ENCODE measurements around the gene MVB12B. TPM values are rescaled to one million over a fixed set of nuclear protein-coding genes. Genes with fewer than 3 reads are reported as not detected.

Gene MVB12B
- total RNA-seq, 4 donors from 2014 or later: 10.2 to 25.7 (median 14.0) TPM

DNA sequence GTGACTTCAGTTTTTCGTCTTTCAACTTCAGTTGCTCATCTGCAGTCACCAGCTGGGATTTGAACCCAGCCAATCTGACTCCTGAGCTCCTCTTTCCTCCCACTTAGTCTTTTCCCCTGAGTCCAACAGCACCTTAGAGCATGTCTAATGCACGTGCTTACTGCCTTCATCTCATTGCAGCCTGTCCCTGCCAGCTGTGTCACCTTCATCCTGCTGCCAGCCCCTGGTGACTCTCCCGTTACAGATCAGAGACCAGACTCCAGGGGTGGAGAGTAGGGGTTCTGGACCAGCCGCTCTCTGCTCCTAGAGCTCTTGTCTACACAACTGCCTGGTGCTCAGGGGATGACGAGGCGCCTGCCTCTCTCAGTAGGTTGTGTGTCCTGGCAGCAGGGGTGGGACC lies 154.2 kb downstream of the MVB12B start:
- Histone ChIP-seq H3K27me3 (no peaks in the 10 kb centered on the region), H3K9me3 (no peaks in the 10 kb centered on the region), H3K4me1 (peaks cover 4% of the 10 kb centered on the region), H3K27ac (no peak overlapping the region), H3K4me3 (no peak overlapping the region), H3K36me3 (peaks cover 19% of the 10 kb centered on the region)
- DNase-seq (ENCODE audit: low spot score in 2 of 2): no peak
- TF ChIP-seq POLR2A (IDR thresholded peaks at IDR 0.05) (no peak), POLR2AphosphoS5 (IDR thresholded peaks at IDR 0.05) (no peak), EP300 (IDR thresholded peaks at IDR 0.05) (no peak)
- TF ChIP-seq, protein P1, sequence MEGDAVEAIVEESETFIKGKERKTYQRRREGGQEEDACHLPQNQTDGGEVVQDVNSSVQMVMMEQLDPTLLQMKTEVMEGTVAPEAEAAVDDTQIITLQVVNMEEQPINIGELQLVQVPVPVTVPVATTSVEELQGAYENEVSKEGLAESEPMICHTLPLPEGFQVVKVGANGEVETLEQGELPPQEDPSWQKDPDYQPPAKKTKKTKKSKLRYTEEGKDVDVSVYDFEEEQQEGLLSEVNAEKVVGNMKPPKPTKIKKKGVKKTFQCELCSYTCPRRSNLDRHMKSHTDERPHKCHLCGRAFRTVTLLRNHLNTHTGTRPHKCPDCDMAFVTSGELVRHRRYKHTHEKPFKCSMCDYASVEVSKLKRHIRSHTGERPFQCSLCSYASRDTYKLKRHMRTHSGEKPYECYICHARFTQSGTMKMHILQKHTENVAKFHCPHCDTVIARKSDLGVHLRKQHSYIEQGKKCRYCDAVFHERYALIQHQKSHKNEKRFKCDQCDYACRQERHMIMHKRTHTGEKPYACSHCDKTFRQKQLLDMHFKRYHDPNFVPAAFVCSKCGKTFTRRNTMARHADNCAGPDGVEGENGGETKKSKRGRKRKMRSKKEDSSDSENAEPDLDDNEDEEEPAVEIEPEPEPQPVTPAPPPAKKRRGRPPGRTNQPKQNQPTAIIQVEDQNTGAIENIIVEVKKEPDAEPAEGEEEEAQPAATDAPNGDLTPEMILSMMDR (IDR thresholded peaks at IDR 0.05): no peak
- 77% methylated on average over 6 of the region's 6 CpGs for WGBS

DNA sequence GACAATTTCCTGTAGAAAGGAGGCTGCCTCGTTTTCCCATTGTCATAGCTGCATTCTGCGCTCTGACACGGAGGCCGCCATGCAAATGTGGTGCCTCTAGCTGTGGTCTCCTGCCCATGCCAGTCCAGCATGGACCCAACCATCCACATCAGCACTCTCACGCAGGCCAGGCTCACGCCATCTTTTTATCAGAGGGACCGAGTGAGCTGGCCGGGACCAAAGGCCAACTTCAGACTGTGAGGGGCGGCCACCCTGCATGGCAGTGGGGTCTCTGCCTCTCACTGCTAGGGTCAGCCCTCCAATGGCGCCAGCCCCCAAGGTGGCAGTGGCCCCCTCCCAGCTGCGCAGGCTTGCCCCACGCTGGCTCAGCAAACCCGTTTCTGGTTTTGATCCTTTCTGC lies 155.2 kb downstream of the MVB12B start:
- Histone ChIP-seq H3K4me1 (peaks cover 4% of the 10 kb centered on the region), H3K27ac (no peak overlapping the region), H3K27me3 (no peaks in the 10 kb centered on the region), H3K36me3 (peaks cover 19% of the 10 kb centered on the region), H3K9me3 (no peaks in the 10 kb centered on the region), H3K4me3 (no peak overlapping the region)
- DNase-seq (ENCODE audit: low spot score in 2 of 2): no peak
- no peak for TF ChIP-seq POLR2AphosphoS5 (IDR thresholded peaks at IDR 0.05)
- TF ChIP-seq, protein P1 (IDR thresholded peaks at IDR 0.05): no peak
- TF ChIP-seq EP300 (IDR thresholded peaks at IDR 0.05): no peak
- TF ChIP-seq POLR2A (IDR thresholded peaks at IDR 0.05): no peak
- 91% methylated on average over 13 of the region's 13 CpGs for WGBS

DNA sequence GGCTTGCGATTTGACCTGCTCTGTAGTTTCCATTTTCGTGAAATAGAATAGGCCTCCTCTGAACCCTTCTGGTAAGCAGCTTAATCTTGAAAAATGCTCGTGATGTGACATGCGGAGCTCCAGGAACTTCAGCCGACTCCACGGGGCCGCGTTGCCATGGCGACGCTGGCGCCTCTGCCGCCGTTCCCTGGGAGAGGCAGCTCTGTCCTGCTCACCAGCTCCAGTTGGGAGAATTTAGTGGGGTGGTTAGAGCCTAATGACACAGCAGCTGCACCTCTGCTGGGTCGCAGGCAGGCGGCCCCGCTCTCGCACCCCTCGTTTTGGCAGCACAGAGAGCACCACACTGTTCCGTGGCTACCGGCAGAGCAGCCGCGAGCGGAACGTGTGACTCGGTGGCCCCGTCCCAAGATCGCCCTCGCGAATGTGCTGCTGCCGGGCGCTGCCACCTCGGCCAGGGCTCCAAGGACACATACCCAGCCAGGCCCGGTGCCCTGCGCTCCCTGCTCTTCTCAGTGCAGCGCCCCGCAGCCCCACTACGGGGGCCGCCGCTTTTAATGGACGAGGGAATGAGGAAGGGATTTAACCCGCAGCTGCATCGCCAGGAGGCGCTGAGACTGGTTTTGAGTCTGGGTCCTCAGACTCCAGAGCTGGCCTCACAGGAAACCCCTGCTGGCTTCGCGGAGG lies 155.9 kb downstream of the MVB12B start:
- no peak for DNase-seq (ENCODE audit: low spot score in 2 of 2)
- Histone ChIP-seq H3K4me3 (no peak overlapping the region), H3K36me3 (peaks cover 19% of the 10 kb centered on the region), H3K27ac (peak overlapping the region; percentile 8), H3K27me3 (no peaks in the 10 kb centered on the region), H3K9me3 (no peaks in the 10 kb centered on the region), H3K4me1 (peaks cover 4% of the 10 kb centered on the region)
- TF ChIP-seq POLR2A (IDR thresholded peaks at IDR 0.05) (no peak), POLR2AphosphoS5 (IDR thresholded peaks at IDR 0.05) (no peak), EP300 (IDR thresholded peaks at IDR 0.05) (no peak)
- TF ChIP-seq, protein P1 (IDR thresholded peaks at IDR 0.05): no peak
- WGBS: 83% methylated on average over 25 of the region's 45 CpGs

DNA sequence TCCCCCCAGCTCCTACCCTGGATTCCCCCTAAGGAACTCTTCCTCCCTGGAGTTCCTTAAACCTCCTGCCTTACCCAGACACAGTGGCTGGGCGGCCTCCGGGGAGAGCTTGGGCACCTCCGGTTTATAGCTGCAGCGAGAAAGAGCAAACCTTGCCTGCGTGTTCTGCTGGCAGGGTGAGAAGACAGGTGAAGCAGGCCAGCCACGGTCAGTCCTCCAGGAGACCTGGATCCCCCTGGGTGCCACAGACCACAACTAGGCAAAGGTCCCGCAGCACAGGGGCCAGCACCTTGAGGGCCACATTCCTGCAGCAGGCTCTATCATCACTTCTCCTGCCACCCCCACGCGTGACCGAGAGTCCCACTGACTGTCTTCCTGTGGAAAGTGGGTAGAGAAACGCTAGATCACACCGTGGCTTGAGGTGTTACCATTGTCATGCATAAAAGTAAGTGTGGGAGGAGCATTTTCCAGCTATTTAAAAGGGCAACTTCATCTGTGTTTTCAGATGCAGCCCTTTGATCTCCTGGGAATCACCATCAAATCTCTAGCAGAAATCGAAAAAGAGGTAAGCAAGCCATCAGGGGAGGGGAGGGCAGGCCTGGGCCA lies 156.9 kb downstream of the MVB12B start:
- no peak for DNase-seq (ENCODE audit: low spot score in 2 of 2)
- TF ChIP-seq EP300 (IDR thresholded peaks at IDR 0.05): no peak
- TF ChIP-seq, protein P1 (IDR thresholded peaks at IDR 0.05): no peak
- peaks cover 19% of the 10 kb centered on the region for H3K36me3 ChIP-seq
- no peaks in the 10 kb centered on the region for H3K27me3 ChIP-seq
- peaks cover 4% of the 10 kb centered on the region for H3K4me1 ChIP-seq
- 95% methylated on average over 8 of the region's 13 CpGs for WGBS
- H3K27ac ChIP-seq: no peak overlapping the region
- no peaks in the 10 kb centered on the region for H3K9me3 ChIP-seq
- H3K4me3 ChIP-seq: no peak overlapping the region

DNA sequence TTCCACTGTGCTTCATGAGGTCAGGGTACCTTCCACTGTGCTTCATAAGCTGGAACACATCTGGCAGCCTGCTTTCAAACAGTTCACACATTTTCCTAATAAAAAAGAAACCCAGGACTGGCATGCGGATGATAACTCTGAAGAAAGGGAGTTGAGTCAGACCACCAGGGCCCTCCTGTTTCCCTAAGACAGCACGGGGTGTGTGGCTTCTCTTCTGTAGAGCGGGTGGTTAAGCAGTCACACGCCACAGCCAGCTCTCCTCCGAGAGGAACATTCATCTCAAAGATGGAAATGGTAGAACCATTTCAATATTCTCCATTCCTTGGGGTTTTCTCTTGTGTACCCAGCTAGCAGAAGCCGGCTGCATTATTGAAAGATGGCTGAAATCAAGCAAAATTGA lies 159.0 kb downstream of the MVB12B start:
- H3K27ac ChIP-seq: no peak overlapping the region
- no peaks in the 10 kb centered on the region for H3K27me3 ChIP-seq
- H3K4me3 ChIP-seq: no peak overlapping the region
- no peak for DNase-seq (ENCODE audit: low spot score in 2 of 2)
- 95% methylated on average over 6 of the region's 6 CpGs for WGBS
- H3K9me3 ChIP-seq: no peaks in the 10 kb centered on the region
- H3K36me3 ChIP-seq: peaks cover 19% of the 10 kb centered on the region
- TF ChIP-seq EP300 (IDR thresholded peaks at IDR 0.05) (no peak), POLR2A (IDR thresholded peaks at IDR 0.05) (no peak), POLR2AphosphoS5 (IDR thresholded peaks at IDR 0.05) (no peak)
- TF ChIP-seq, protein P1 (IDR thresholded peaks at IDR 0.05): no peak
- peaks cover 4% of the 10 kb centered on the region for H3K4me1 ChIP-seq
